ENCODE results near the gene RHBDD3.

RHBDD3 gene

GRCh38 chr22:29267858-29268510 is at the start of gene RHBDD3, which contains the start of gene EWSR1:
TSS of gene RHBDD3 (minus strand) at chr22:29267981. CDS start at chr22:29265626, 2,355 bp downstream.
TSS of gene EWSR1 (plus strand) at chr22:29268268. CDS start at chr22:29268337, 69 bp downstream.
- peak; percentile 95 for DNase-seq (ENCODE audit: low read depth)

- DNase-seq (ENCODE audit: low read depth) = no peak
Observed at GRCh38 chr22:29316141-29316828, 48.5 kb upstream of the RHBDD3 start.

GRCh38 chr22:29315286-29316140 is 47.7 kb upstream of the RHBDD3 start, which contains the start of gene RASL10A:
TSS of gene RASL10A (minus strand) at chr22:29315697. CDS start at chr22:29315246, 451 bp downstream.
- DNase-seq (ENCODE audit: low read depth) = no peak

- DNase-seq (ENCODE audit: low read depth) = no peak
Observed at GRCh38 chr22:29314537-29315285, 46.9 kb upstream of the RHBDD3 start.

- no peak for DNase-seq (ENCODE audit: low read depth)
Observed at GRCh38 chr22:29313576-29314466, 46.0 kb upstream of the RHBDD3 start.

- no peak for DNase-seq (ENCODE audit: low read depth)
Observed at GRCh38 chr22:29313126-29313575, 45.4 kb upstream of the RHBDD3 start.

GRCh38 chr22:29312218-29313125 is 44.7 kb upstream of the RHBDD3 start:
- no peak for DNase-seq (ENCODE audit: low read depth)

GRCh38 chr22:29311464-29312217 is 43.9 kb upstream of the RHBDD3 start:
- no peak for DNase-seq (ENCODE audit: low read depth)

- DNase-seq (ENCODE audit: low read depth) = peak; percentile 47
Observed at GRCh38 chr22:29310863-29311339, 43.1 kb upstream of the RHBDD3 start.

GRCh38 chr22:29310065-29310862 is 42.5 kb upstream of the RHBDD3 start:
- no peak for DNase-seq (ENCODE audit: low read depth)

GRCh38 chr22:29309332-29310064 is 41.7 kb upstream of the RHBDD3 start:
- no peak for DNase-seq (ENCODE audit: low read depth)

- no peak for DNase-seq (ENCODE audit: low read depth)
Observed at GRCh38 chr22:29308791-29309262, 41.0 kb upstream of the RHBDD3 start.

GRCh38 chr22:29308148-29308790 is 40.5 kb upstream of the RHBDD3 start:
- no peak for DNase-seq (ENCODE audit: low read depth)

- no peak for DNase-seq (ENCODE audit: low read depth)
Observed at GRCh38 chr22:29307596-29308147, 39.9 kb upstream of the RHBDD3 start.

- no peak for DNase-seq (ENCODE audit: low read depth)
Observed at GRCh38 chr22:29306835-29307595, 39.2 kb upstream of the RHBDD3 start.
